DMS153 treated with DMSO at 0.1 percent for 48 hours (cell line): Measurements from ENCODE around the gene IQCN.

Experiments used
- DNase-seq: peaks from one replicate; lab custom pipeline; 2025; ENCODE audit not compliant: unreplicated experiment; lab: John Stamatoyannopoulos, UW

The IQCN gene

DNA sequence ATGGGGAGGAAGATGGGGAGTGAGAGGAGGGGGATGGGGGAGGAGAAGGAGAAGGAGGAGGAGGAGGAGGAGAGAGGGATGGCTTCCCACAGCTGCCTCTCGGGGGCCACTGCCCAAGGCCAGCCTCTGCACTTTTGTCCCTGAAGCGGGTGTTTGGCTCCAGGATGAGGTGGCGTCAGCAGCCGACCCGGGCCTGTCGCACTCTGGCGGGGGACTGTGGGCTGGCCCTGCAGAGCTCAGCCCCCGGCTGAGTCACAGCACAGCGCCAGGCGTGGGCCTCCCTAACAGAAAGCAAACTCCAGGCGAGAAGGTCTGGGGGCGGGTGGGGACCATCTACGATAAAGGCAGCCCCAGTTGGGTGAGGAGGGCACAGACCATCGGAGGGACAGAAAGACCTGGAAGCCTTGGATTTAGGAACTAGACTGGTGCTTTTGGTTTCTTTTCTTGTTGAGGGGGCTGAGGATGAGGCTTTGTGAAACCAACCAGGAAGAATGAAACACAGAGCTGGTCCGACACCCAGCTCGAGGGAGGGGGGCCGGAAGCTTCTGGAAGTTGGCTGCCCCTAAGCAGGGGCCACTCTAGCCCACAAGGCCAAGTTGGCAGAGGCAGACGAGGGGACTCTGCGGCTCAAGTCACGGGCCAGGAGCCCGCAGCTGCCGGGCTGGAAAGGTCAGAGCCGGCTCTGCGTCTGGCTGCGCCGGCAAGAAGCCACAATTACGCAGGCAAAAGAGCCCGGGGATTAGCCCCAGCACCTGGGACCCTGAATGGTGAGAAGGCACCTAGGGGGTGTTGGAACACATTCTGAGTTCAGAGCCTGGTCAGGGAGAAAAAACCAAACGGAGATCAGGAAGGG lies 30.4 kb upstream of the IQCN start:
- DNase-seq: peak; percentile 37

DNA sequence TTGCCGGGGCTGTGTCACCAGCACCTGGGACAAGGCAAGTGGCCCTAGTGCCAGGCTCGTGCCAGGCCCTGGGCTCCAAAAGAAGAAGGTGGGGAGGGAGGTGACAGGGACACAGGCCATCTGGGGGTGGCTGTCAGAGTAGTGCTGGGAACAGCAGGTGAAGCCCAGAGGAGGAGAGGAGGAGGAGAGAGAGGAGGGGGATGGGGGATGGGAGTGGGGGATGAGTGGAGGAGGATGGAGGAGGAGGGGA lies 29.9 kb upstream of the IQCN start:
- no peak for DNase-seq

DNA sequence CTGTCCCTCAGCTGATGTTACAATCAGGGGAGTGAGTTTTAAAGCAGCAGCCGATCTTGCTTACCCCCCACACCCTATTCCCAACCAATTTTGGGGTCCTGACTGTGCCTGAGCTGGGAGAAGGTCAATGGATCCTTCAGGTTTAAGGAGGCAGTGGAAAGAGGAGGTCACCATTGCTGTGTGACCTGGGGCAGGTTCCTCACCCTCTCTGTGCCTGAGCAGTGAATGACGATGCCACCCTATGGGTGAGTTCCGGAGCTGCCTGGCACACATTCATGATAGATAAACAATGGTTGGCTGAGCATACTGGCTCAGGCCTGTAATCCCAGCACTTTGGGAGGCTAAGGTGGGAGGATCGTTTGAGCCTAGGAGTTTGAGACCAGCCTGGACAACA lies 27.5 kb upstream of the IQCN start:
- DNase-seq: no peak

DNA sequence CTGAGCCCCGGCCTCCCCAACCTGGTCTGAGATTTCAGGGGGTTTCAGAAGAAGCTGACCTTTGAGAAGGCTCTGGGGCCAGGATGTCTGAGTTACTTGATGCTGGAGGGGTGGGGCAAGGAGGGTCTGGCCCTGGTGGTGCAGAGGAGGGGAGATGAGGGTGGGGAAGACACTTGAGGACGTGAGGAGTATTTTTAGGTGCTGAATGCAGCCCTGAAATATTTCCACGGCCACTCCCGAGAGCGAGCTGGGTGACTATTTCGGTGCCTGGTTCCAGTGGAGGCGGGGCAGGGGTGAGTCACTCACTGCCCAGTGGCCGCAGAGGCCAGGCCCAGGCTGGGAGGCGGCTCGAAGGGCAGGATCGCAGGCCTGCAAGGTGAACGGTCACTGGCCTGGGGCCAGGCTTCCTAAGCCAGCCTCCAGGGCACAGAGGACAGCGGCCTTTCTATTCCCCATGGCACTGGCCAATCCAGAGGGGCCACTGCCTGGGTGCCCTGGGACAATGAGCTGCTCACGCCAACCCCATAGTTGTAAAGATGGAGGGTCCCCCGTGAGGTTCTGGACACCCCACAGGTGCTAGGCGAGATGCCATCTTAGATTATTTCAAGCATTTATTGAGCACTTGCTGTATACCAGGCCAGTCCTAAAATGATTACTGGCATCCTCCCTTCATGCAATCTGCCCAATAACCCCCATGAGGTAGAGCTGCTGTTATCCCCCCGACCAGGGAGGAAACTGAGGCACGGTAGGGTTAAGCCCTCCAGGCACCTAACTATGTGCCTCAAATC lies 26.9 kb upstream of the IQCN start:
- no peak for DNase-seq

DNA sequence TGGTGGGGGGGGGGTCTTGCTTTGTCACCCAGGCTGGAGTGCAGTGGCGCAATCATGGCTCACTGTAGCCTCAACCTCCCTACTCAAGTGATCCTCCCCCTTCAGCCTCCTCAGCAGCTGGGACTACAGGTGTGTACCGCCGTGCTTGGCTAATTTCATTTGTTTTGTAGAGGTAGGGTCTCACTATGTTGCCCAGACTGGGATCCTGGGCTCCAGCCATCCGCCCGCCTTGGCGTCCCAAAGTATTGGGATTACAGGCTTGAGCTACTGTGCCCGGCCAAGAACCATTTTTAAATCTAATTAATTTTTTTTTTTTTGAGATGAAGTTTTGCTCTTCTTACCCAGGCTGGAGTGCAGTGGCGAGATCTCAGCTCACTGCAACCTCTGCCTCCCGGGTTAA lies 25.4 kb upstream of the IQCN start:
- DNase-seq: no peak

DNA sequence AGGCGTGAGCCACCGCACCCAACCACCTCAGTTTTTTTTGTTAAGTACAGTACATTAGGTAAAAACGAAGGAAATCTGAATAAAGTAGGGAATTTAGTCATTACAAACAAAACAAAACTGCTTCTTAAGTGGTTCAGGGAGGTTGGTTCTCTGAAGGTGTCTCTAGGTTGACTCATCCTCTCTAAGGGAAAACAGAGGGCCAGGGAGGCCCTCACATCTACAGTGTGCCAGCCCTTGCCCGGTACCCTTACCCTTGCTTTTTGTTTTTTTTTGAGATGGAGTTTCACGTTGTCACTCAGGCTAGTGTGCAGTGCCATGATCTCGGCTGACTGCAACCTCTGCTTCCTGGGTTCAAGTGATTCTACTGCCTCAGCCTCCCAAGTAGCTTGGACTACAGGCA lies 24.3 kb upstream of the IQCN start:
- DNase-seq: no peak

DNA sequence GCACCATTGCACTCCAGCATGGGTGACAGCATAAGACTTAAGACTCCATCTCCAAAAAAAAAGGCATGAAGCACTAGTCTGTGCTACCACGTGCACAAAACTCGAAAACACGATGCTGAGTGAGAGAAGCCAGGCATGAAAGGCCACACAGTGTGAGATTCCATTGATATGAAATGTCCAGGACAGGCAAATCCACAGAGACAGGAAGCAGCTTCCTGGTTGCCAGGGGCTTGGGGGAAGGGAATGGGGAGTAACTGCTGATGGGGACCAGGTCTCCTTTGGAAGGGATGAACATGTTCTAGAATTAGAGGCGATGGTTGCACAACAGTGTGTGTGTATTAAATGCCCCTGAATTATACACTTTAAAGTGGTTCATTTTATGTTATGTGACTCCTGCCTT lies 23.1 kb upstream of the IQCN start:
- no peak for DNase-seq

DNA sequence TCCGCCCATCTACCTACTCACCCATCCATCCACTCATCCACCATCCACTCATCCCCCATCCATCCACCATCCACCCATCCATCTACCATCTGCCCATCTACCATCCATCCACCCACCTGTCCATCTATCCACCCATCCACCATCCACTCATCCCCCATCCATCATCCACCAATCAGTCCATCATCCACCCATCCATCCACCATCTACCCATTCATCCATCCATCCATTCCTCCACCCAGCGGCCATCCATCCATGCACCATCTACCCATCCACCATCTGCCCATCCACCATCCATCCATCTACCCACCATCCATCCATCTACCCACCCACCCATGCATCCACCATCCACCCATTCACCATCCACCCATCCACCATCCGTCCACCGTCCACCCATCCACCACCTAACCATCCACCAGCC lies 20.8 kb upstream of the IQCN start:
- DNase-seq: no peak

DNA sequence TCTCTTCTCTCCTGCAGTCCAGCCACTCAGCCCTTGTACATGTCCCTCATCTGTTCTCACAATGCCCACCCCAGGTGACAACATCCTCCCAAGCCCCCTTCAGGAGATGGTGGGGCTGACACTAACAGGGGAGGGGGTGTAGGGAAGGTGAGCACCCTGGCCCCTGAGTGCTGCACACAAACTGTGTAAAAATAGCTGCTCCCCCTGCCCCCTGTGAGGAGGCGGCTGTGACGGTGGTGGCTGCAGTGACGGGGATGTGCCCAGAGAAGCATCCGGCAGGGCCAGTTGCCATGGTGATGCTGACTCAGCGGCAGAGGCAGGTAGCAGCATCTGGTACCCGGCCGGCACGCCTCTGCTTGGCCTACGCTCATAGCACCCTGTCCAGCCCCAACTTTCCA lies 20.2 kb upstream of the IQCN start:
- DNase-seq: peak; percentile 29

DNA sequence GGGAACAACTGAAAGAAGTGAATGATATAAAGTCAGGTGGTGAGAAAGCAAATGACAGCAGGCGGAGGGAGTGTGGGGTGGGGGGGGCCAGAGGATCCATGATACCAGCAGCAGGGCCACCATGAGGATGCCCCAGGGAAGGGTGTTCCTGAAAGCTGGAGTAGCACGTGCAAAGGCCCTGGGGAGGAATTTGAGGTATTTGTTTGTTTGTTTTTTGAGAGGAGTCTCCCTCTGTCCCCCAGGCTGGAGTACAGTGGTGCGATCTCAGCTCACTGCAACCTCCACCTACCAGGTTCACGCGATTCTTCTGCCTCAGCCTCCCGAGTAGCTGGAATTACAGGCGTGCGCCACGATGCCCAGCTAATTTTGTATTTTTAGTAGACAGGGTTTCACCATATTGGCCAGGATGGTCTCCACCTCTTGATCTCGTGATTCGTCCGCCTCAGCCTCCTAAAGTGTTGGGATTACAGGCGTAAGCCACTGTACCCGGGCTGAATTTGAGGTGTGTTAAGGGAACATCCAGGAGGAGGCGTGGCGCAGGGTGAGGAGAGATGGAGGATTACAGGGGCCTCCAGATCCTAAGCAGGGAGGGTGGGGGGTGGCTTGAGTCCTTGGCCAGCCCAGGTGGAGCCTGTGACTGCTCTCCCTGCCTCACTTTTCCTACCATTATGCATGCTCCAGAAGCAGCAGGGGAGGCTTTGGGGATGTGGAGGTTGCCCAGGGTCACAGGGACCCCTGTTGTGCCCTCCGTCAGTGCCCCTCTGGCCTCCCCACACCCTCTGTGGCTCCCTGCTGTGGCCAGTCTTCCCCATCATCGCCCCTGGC lies 19.6 kb upstream of the IQCN start:
- DNase-seq: no peak

DNA sequence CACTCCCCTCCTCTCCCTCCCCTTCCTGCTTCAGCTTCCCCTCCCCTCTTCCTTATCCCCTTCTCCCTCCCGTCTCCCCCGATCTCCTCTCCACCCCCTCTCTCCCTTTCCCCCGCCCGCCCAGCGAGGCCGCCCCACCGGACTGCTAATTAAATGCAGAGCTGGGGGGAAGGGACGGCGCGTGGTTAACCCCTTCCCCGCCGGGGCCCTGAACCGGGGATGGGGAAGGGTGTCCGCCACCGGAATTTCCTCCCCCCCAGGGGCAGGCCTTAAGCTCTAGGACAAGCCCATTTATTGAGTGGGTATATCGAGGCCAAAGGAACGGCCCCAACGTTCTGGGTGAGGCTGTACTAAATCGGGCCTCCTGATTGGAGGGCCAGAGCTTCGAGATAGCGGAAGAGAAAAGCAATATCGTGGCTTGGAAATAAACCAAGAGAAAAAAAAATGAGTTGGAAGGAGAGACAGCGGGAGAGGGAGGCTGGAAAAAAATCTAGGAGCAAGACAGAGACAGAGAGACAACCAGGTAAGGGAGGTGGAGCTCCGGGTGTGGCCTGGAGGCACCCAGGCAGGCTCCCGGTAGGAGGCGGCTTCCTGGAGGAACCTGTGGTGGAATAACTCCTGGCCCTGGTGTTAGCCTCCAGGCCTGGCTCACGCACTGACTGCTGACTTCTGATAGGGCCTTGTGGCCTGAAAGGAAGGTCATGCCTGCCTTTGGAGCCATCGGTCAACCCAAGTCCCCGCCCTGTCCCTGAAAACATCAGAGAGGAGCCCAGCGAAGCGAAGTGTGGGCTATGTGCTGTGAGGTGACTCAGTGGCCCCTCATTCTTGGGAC lies 18.8 kb upstream of the IQCN start:
- no peak for DNase-seq

DNA sequence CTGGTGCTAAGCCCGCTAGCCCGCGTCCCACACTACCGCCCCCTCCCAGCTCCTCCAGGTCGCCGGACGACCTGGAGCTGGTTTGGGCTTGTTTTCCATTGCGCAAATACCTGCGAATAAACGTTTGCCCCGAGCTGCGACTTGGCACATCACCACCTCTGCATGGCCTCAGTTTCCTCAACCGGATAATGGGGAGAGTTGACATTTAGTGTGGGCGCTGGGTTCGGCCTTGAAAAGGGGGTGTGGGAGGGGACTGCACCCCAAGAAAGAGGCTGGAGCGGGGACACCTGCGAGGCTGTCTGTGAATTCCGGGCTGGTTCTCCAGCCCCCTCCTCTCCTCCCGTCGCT lies 18.2 kb upstream of the IQCN start:
- DNase-seq: no peak

DNA sequence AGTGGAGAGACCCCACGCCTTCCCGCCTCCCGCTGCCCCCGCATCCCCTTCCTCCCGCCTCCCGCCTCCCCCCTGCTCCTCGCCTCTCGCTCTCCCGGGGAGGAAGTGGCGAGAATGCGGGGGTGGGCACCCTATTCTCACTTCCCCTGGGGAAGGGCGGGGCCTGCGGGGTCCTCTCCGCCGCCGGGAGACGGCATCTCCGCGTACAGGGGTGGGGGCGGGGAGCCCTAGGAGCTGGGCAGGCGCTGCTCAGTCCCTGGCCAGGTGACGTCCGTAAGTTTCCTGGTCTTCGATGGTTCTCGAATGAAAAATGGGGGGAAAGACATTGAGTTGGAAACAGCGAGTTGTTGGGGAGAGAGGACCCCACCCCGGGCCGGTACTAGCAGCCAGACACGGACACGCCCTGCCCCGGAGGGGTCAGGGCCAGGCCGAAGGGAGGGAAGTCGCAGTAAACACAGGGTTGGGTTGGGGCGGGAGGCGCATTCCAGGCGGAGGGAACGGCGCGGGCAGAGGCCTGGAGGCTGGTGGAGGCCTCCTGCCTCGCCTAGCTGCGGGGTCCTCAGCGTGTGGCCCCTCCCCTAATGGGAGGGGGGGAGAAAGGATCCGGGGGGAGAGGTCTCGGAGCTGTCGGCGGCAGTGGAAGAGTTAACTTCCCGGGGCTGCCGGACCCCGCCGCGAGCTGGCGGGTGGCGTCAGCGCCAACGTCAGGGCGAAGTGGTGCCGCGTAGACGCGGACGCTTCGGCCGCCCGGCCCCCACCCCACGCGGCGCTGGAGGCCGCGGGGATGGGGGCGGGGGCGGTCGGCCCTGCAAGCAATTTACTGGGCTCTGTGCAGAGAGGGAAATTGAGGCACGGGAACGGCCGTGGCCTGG lies 17.6 kb upstream of the IQCN start:
- peak; percentile 20 for DNase-seq

DNA sequence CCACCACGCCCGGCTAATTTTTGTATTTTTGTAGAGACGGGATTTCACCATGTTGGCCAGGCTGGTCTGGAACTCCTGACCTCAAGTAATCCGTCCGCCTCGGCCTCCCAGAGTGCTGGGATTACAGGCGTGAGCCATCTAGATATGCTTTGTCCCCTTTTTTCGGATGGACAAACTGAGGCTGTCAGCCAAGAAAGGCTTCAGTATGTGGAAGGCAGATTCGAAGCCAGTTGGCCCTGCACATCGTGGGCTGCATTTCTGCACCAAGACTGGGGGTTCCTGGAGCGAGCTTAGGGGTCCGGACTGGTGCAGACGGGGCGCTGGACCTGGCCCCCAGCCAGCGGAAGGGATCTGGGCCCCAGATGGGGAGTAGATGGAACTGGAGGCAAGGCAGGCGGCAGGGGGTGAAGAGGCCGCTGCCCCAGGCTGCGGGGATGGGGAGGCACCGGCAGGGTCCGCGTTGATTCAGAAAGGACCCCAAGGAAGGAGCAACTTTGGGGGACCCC lies 16.8 kb upstream of the IQCN start:
- DNase-seq: no peak

DNA sequence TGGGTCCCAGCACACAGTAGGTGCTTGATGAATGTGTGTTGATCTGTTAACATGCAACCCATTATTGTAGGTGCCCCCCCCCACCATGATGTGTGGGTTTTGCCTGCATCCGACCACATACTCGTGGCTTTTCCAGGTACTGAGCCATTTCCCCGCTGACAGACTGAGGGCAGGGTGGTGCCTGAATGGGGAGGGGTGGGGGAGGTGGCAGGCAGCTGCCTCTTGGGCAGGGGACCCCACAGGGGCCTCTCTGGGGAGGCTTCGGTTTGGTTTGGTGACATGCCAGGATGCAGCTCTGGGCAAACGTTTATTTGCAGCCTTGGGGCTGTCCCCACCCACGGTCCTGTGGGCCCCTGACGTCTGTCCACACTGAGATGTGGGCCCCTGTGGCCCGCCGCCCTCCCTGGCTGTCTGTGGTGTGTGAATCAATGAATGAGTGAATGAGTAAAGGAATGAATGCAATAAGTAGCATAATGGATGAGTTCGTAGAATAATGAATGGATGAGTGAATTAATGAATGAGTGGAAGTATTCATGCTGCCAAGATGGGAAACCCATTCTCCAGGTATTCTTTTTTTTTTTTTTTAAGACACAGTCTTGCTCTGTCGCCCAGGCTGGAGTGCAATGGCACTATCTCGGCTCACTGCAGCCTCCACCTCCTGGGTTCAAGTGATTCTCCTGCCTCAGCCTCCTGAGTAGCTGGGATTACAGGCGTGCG lies 16.2 kb upstream of the IQCN start:
- DNase-seq: no peak

DNA sequence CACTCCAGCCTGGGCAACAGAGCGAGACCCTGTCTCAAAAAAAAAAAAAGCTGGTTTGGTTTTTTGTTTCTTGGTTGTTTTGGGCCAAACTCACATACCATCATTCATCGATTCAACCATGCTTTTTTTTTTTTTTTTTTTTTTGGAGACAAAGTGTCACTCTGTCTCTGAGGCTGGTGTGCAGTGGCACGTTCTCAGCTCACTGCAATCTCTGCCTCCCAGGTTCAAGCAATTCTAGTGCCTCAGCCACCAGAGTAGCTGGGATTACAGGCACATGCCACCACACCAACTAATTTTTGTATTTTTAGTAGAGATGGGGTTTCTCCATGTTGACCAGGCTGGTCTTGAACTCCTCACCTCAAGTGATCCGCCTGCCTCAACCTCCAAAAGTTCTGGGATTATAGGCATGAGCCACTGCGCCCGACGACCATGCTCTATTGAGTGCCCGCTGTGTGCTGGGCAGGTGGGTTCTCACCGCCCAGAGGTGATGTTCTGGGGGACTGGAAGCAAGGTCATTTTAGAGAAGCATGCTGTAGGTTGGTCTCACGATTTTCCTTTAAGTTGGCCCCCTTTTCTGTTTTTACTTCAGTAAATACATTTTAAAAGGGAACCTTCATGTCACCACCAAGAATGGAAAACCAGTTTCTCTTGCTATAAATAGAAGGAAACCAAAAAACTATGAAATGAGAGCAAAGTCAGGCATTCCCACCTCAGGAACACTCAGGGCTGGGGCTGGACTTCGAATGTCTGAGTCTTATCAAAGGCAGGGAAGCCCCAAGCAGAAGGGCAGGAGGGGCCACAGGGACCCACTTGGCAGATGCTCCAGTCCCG lies 15.4 kb upstream of the IQCN start:
- no peak for DNase-seq

DNA sequence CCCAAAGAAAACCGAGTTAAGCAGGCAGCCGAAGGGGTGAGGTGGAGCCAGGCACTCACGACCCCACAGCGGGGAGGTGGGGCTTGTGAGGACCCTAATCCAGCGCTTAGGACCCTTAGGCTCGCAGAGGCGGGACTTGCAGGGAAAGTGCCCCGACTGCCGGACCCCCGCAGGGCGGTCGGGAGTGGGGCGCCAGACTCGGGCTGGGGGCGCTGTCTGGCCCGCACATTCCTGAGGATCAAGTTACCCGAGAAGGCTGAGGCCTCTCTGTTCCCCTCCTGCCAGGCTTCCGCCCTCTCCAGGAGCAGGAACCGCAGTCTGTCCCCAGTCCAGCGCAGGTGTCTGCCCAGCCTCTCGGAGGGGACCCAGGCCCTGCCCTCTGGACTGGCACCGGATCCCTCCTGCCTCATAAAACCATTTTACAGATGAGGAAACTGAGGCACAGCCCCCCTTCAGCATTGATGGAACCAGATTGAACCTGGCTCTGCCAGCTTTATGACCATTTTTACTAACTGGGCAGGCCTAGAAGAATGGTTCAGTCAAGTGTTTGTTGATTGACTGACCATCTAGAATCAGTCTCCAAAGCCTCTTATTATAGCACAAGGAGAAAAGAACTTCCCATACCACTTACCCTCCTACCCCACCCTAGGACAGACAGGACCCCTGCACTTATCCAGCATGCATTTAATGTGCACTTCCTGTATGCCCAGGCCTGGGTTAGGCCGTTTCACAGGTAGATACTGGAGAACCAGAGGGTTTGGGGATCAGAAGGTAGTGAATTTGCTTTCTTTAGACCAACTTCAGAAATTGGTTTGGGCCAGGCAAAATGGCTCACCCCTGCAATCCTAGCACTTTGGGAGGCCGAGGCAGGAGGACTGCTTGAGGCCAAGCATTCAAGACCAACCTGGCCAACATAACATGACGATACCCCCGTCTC lies 13.9 kb upstream of the IQCN start:
- DNase-seq: no peak
